ENCODE data around the gene PRC1.

DNA sequence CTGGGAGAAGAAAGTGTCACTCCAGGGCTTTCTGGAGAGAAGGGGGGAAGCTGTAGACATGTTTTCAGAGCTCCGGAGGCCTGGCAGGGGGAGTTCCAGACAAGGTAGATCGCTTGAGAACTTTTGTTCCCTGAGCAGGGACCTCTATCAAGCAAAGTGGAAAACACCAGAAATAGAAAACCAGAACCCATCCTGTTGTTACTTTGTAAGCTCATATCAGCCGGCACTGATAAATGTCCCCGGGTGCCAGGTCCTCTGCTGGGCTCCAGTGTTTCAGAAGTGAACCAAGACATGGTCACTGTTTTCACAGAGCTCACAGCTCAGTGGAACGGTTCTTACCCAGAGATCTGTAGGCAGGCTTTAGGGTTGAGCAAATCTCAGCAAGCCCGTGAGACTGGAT lies 75.5 kb downstream of the PRC1 start:
- TF ChIP-seq, protein P1, sequence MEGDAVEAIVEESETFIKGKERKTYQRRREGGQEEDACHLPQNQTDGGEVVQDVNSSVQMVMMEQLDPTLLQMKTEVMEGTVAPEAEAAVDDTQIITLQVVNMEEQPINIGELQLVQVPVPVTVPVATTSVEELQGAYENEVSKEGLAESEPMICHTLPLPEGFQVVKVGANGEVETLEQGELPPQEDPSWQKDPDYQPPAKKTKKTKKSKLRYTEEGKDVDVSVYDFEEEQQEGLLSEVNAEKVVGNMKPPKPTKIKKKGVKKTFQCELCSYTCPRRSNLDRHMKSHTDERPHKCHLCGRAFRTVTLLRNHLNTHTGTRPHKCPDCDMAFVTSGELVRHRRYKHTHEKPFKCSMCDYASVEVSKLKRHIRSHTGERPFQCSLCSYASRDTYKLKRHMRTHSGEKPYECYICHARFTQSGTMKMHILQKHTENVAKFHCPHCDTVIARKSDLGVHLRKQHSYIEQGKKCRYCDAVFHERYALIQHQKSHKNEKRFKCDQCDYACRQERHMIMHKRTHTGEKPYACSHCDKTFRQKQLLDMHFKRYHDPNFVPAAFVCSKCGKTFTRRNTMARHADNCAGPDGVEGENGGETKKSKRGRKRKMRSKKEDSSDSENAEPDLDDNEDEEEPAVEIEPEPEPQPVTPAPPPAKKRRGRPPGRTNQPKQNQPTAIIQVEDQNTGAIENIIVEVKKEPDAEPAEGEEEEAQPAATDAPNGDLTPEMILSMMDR (IDR thresholded peaks at IDR 0.05) = no peak
- TF ChIP-seq POLR2A (IDR thresholded peaks at IDR 0.05) = no peak

Measured in transverse colon (tissue), 3 donors.